LNCAP (cell line): ENCODE measurements around the gene ANKRD40CL.

ENCODE experiments used
- CTCF ChIP-seq: fragments of 450-650 bp; IDR thresholded peaks from 2 replicates; pipeline ENCODE4 v1.5.1; 2017; ENCODE audit warnings: mild to moderate bottlenecking

ANKRD40CL gene

GRCh38 chr17:50764734-50765149 lies 2.6 kb downstream of the ANKRD40CL start:
- TF ChIP-seq CTCF = no peak

- no peak for TF ChIP-seq CTCF
These were observed 3.4 kb downstream of the ANKRD40CL start for GRCh38 chr17:50763716-50764475.

- no peak for TF ChIP-seq CTCF
These were observed 5.1 kb downstream of the ANKRD40CL start for GRCh38 chr17:50762177-50762576.

GRCh38 chr17:50758989-50759544 lies 8.3 kb downstream of the ANKRD40CL start:
- TF ChIP-seq CTCF = no peak

GRCh38 chr17:50758524-50758923 lies 8.8 kb downstream of the ANKRD40CL start:
- no peak for TF ChIP-seq CTCF

GRCh38 chr17:50754521-50754920 lies 12.8 kb downstream of the ANKRD40CL start:
- TF ChIP-seq CTCF = no peak

- no peak for TF ChIP-seq CTCF
These were observed 18.1 kb downstream of the ANKRD40CL start for GRCh38 chr17:50749245-50749644.
